Caco-2 (cell line): ENCODE data around the gene FZD2. TPM values are rescaled to one million over a fixed set of nuclear protein-coding genes. Genes with fewer than 3 reads are reported as not detected.

Source experiments
- BruUV-seq: library from RNA; stranded (reverse); fragments of 400-500 nt; replicated peaks from 2 replicates; lab custom pipeline; 2021; lab: Mats Ljungman, UMichigan
- CTCF ChIA-PET: fragments of 300-600 bp; sonication (Branson Sonifier 250); formaldehyde crosslinking; loops from one replicate; lab custom pipeline; 2022; ENCODE audit warnings: antibody characterized with exemption; lab: Charles Lee
- POLR2A ChIA-PET: fragments of 300-600 bp; sonication (Branson Sonifier 250); formaldehyde crosslinking; loops from one replicate; lab custom pipeline; 2022; ENCODE audit warnings: antibody characterized with exemption; lab: Charles Lee
- DNase-seq, 2 experiments: peaks; one replicate each; pipeline versions ENCODE4 v3.0.0 to v3.0.0-alpha.2; 2020 to 2022
- H3K27me3 ChIP-seq: replicated peaks from 2 replicates; pipeline ENCODE4 v1.6.0; 2011; ENCODE audit warnings: low read length; ENCODE audit not compliant: control insufficient read depth, insufficient read depth
- H3K36me3 ChIP-seq: 2 replicates; pipeline ENCODE4 v1.5.1; 2011; ENCODE audit warnings: low read length; ENCODE audit not compliant: control insufficient read depth, insufficient read depth
- H3K4me1 ChIP-seq: fragments of 250-450 bp; sonication (Bioruptor Pico); 2 replicates; pipeline ENCODE4 v1.5.1; 2020; ENCODE audit warnings: mild to moderate bottlenecking
- H3K4me3 ChIP-seq: 2 replicates; pipeline ENCODE4 v1.5.1; 2011; ENCODE audit warnings: low read depth, mild to moderate bottlenecking, control low read depth, low read length
- H3K9me3 ChIP-seq: fragments of 250-450 bp; sonication (Bioruptor Pico); 2 replicates; pipeline ENCODE4 v1.5.1; 2020; ENCODE audit warnings: mild to moderate bottlenecking, moderate library complexity
- H3K27ac Mint-ChIP-seq: one replicate; pipeline ENCODE4 v1.8.0; 2022; ENCODE audit warnings: mixed read lengths; ENCODE audit not compliant: unreplicated experiment
- H3K27me3 Mint-ChIP-seq: one replicate; pipeline ENCODE4 v1.8.0; 2022; ENCODE audit warnings: mixed read lengths; ENCODE audit not compliant: insufficient read depth, unreplicated experiment
- H3K36me3 Mint-ChIP-seq: one replicate; pipeline ENCODE4 v1.8.0; 2022; ENCODE audit warnings: mild to moderate bottlenecking, mixed read lengths; ENCODE audit not compliant: insufficient read depth, unreplicated experiment
- H3K4me1 Mint-ChIP-seq: one replicate; pipeline ENCODE4 v1.8.0; 2022; ENCODE audit warnings: low read depth, mixed read lengths; ENCODE audit not compliant: unreplicated experiment
- H3K4me3 Mint-ChIP-seq: one replicate; pipeline ENCODE4 v1.8.0; 2022; ENCODE audit warnings: mild to moderate bottlenecking, moderate library complexity, mixed read lengths; ENCODE audit not compliant: unreplicated experiment
- H3K9me3 Mint-ChIP-seq: one replicate; pipeline ENCODE4 v1.8.0; 2022; ENCODE audit warnings: mixed read lengths; ENCODE audit not compliant: unreplicated experiment
- CTCF ChIP-seq, 2 experiments: fragments of 200-600 bp in 1 of 2; IDR thresholded peaks; 1 replicate in 1 of 2; 2 replicates in 1 of 2; pipeline versions ENCODE4 v1.5.1 to v1.8.0; 2011 to 2022; ENCODE audit warnings: antibody characterized with exemption in 1 of 2, control low read depth in 1 of 2, inconsistent platforms in 1 of 2, low read depth in 1 of 2, low read length in 1 of 2, mild to moderate bottlenecking in 1 of 2, moderate library complexity in 1 of 2; ENCODE audit not compliant: insufficient read depth in 1 of 2, severe bottlenecking in 1 of 2, unreplicated experiment in 1 of 2
- intact Hi-C: fragments of 100-400 bp; cut with micrococcal nuclease; formaldehyde crosslinking; loops from one replicate; pipeline ENCODE4 v1.10.0; 2022; ENCODE audit not compliant: unreplicated experiment
- total RNA-seq: library from RNA; stranded (reverse); gene quantifications from 2 replicates; pipeline ENCODE4 v1.2.3, GENCODE V29; 2022

Gene FZD2
- total RNA-seq, 1 experiment from 2014 or later: 39.5 TPM

GRCh38 chr17:44555099-44555498 lies 2.2 kb upstream of the FZD2 start:
- H3K4me1 Mint-ChIP-seq: peaks cover 22% of the 10 kb centered on the region
- no peaks in the 10 kb centered on the region for H3K27me3 Mint-ChIP-seq
- H3K27ac Mint-ChIP-seq: no peak overlapping the region
- intact Hi-C loops: no loop called here
- Histone ChIP-seq H3K4me1 (peaks cover 45% of the 10 kb centered on the region), H3K36me3 (no peaks in the 10 kb centered on the region; the same call in 1 of the 2 replicates), H3K27me3 (no peaks in the 10 kb centered on the region), H3K9me3 (no peaks in the 10 kb centered on the region), H3K4me3 (no peak overlapping the region)
- POLR2A ChIA-PET: interaction anchor here (0.6 kb wide), 1 partner anchor 621 kb away, joined by 3 read pairs; no protein-coding TSS in a partner anchor
- peak overlapping the region; percentile 93 for H3K4me3 Mint-ChIP-seq
- TF ChIP-seq CTCF (IDR thresholded peaks at IDR 0.05; ENCODE audit: insufficient read depth in 1 of 2, low read depth in 1 of 2, low read length in 1 of 2, severe bottlenecking in 1 of 2, unreplicated experiment in 1 of 2): no peak
- CTCF ChIA-PET: interaction anchor here (0.6 kb wide), 1 partner anchor 53 kb away, joined by 3 read pairs; no protein-coding TSS in a partner anchor
- peaks cover 27% of the 10 kb centered on the region for H3K36me3 Mint-ChIP-seq
- H3K9me3 Mint-ChIP-seq: no peaks in the 10 kb centered on the region
- DNase-seq: no peak
- BruUV-seq: no TSS peak

DNA sequence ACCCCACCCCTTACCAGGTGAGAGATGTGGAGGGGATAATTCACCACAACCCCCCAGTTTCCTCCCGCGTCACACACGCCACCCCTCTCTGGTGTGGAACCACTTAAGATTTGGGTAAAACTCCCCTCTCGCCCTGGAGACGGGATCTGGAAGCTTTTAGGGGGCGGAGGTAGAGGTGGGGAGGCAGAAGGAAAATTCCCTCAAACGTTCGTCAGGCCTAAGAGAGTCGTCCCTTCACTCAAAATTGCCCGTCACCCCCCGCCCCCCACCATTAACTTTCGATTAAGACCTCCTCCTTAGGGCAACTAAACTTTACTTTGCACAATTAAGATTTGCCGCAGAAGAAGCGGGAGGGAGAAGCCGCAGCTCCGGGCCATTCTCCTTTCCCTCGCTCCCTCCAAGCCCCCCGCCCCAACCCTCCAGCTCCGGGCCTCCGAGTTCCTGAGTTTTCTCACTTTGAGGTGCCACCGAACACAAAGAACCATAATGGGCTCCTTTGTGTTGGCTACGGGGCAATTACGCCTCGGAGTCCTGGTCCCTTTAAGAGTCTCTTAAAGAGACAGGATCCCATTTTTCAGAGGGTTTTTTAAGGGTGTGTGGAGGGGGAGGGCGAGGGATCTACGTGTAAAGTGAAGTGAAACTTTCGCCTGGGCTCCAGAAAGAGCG lies 985 bp upstream of the FZD2 start:
- peaks cover 27% of the 10 kb centered on the region for H3K36me3 Mint-ChIP-seq
- ChIA-PET POLR2A (interaction anchor here (1.0 to 1.9 kb wide), 4 partner anchors 9 to 31 kb away, joined by 4 to 46 read pairs (median 8); no protein-coding TSS in a partner anchor), CTCF (interaction anchor here (0.6 to 1.8 kb wide), 5 partner anchors 12 to 141 kb away, joined by 5 to 18 read pairs (median 6); no protein-coding TSS in a partner anchor)
- H3K27me3 ChIP-seq: no peaks in the 10 kb centered on the region
- TF ChIP-seq CTCF (IDR thresholded peaks at IDR 0.05; ENCODE audit: insufficient read depth in 1 of 2, low read depth in 1 of 2, low read length in 1 of 2, severe bottlenecking in 1 of 2, unreplicated experiment in 1 of 2): no peak
- no peaks in the 10 kb centered on the region for H3K9me3 Mint-ChIP-seq
- intact Hi-C loops: loop anchor here (1.0 to 2.0 kb wide), 2 partner anchors 13 to 23 kb away; no protein-coding TSS in a partner anchor
- peak overlapping the region; percentile 97 for H3K27ac Mint-ChIP-seq
- peak; percentile 54 to 55 for DNase-seq
- H3K4me3 ChIP-seq: peak overlapping the region; percentile 61
- H3K4me1 ChIP-seq: peaks cover 51% of the 10 kb centered on the region
- peaks cover 28% of the 10 kb centered on the region for H3K4me1 Mint-ChIP-seq
- no peaks in the 10 kb centered on the region for H3K27me3 Mint-ChIP-seq
- no peaks in the 10 kb centered on the region; the same call in 1 of the 2 replicates for H3K9me3 ChIP-seq
- H3K4me3 Mint-ChIP-seq: peak overlapping the region; percentile 93
- H3K36me3 ChIP-seq: no peaks in the 10 kb centered on the region; the same call in 1 of the 2 replicates
- BruUV-seq: TSS peak; percentile 82

DNA sequence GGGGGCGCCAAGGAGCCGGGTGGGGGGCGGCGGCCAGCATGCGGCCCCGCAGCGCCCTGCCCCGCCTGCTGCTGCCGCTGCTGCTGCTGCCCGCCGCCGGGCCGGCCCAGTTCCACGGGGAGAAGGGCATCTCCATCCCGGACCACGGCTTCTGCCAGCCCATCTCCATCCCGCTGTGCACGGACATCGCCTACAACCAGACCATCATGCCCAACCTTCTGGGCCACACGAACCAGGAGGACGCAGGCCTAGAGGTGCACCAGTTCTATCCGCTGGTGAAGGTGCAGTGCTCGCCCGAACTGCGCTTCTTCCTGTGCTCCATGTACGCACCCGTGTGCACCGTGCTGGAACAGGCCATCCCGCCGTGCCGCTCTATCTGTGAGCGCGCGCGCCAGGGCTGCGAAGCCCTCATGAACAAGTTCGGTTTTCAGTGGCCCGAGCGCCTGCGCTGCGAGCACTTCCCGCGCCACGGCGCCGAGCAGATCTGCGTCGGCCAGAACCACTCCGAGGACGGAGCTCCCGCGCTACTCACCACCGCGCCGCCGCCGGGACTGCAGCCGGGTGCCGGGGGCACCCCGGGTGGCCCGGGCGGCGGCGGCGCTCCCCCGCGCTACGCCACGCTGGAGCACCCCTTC lies 484 bp downstream of the FZD2 start:
- H3K27ac Mint-ChIP-seq: peak overlapping the region; percentile 97
- Histone ChIP-seq H3K27me3 (no peaks in the 10 kb centered on the region), H3K9me3 (no peaks in the 10 kb centered on the region; the same call in 1 of the 2 replicates), H3K4me3 (peak overlapping the region; percentile 61), H3K4me1 (peaks cover 49% of the 10 kb centered on the region), H3K36me3 (no peaks in the 10 kb centered on the region; the same call in 1 of the 2 replicates)
- no TSS peak for BruUV-seq
- H3K4me3 Mint-ChIP-seq: peak overlapping the region; percentile 93
- ChIA-PET POLR2A (interaction anchor here (0.7 to 1.9 kb wide), 5 partner anchors 14 to 30 kb away, joined by 3 to 46 read pairs (median 4); no protein-coding TSS in a partner anchor), CTCF (interaction anchor here (1.2 to 1.8 kb wide), 4 partner anchors 14 to 34 kb away, joined by 5 to 18 read pairs (median 8); no protein-coding TSS in a partner anchor)
- H3K4me1 Mint-ChIP-seq: peaks cover 31% of the 10 kb centered on the region
- peaks cover 27% of the 10 kb centered on the region for H3K36me3 Mint-ChIP-seq
- intact Hi-C loops: loop anchor here (2.0 kb wide), 1 partner anchor 25 kb away; no protein-coding TSS in a partner anchor
- H3K9me3 Mint-ChIP-seq: no peaks in the 10 kb centered on the region
- TF ChIP-seq CTCF (IDR thresholded peaks at IDR 0.05; ENCODE audit: insufficient read depth in 1 of 2, low read depth in 1 of 2, low read length in 1 of 2, severe bottlenecking in 1 of 2, unreplicated experiment in 1 of 2): no peak
- peak in 1 of 2 experiments; percentile 21 for DNase-seq
- H3K27me3 Mint-ChIP-seq: no peaks in the 10 kb centered on the region
